Measurements from ENCODE around the gene ALLC.

DNA sequence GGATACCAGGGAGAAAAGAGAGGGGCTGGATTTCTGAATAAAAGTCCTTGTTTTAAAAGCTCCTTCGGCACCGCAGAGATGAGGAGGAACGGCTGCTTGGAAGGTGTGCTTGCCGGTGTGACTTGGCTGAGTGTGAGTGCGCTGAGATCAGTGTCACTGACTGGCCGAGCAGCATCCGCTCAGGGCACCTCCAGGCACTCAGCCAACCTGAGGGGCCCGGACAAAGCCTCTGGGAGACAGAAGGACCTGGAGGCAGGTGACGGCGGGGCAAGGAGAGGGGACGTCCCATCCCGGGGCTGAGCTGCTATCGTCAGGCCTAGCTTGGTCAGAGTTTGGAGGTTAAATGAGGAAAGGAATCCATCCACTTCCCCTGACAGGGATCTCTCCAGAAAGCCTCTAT lies 16.8 kb upstream of the ALLC start:
- TF ChIP-seq TAF1 (IDR thresholded peaks at IDR 0.05; ENCODE audit: low read depth, low read length) (no peak), POLR2AphosphoS5 (IDR thresholded peaks at IDR 0.05; ENCODE audit: low read depth, low read length) (no peak), PAX5 (IDR thresholded peaks at IDR 0.05; ENCODE audit: insufficient read depth, low read length, severe bottlenecking) (no peak), POLR2A (IDR thresholded peaks at IDR 0.05; ENCODE audit: low read depth, low read length) (no peak), SPI1 (IDR thresholded peaks at IDR 0.05; ENCODE audit: low read depth, low read length) (no peak), POU2F2 (IDR thresholded peaks at IDR 0.05; ENCODE audit: low read depth, low read length) (no peak)
